HEK293 (cell line): Measurements from ENCODE around the gene GJC2.

Experiments
- CTCF ChIA-PET: fragments of 350-600 bp; formaldehyde crosslinking; extraction: SDS; loops from one replicate; lab custom pipeline; 2021; ENCODE audit warnings: antibody characterized with exemption; lab: Yijun Ruan, JAX
- POLR2A ChIA-PET: fragments of 300-600 bp; formaldehyde crosslinking; extraction: SDS; loops from one replicate; lab custom pipeline; 2020; ENCODE audit warnings: antibody characterized with exemption, inconsistent platforms; lab: Yijun Ruan, JAX
- H3K27ac ChIP-seq: fragments of 200-500 bp; sonication (Bioruptor generic); 2 replicates; pipeline ENCODE4 v1.5.1; 2014; ENCODE audit warnings: low read depth, low read length, control low read depth, inconsistent platforms; ENCODE audit errors: extremely low read depth
- H3K36me3 ChIP-seq, 2 experiments: fragments of 200-500 bp in 1 of 2; sonication (Bioruptor generic) in 1 of 2; 1 replicate in 1 of 2; 2 replicates in 1 of 2; pipeline ENCODE4 v1.5.1; 2014 to 2017; ENCODE audit warnings: inconsistent platforms in 2 of 2, low read length in 2 of 2; ENCODE audit not compliant: control insufficient read depth in 2 of 2, insufficient read depth in 1 of 2
- H3K4me1 ChIP-seq: fragments of 200-500 bp; sonication (Bioruptor generic); 2 replicates; pipeline ENCODE4 v1.5.1; 2014; ENCODE audit warnings: mild to moderate bottlenecking, low read length, inconsistent platforms; ENCODE audit not compliant: control insufficient read depth, insufficient read depth
- H3K4me3 ChIP-seq: 2 replicates; pipeline ENCODE4 v1.5.1; 2011; ENCODE audit warnings: low read depth, mild to moderate bottlenecking, control low read depth, low read length, moderate library complexity
- H3K9me3 ChIP-seq: fragments of 200-500 bp; sonication (Bioruptor generic); 2 replicates; pipeline ENCODE4 v1.5.1; 2014; ENCODE audit warnings: low read depth, low read length, inconsistent platforms; ENCODE audit not compliant: control insufficient read depth, insufficient read depth
- BCL11B ChIP-seq: fragments of 450-650 bp; formaldehyde crosslinking; IDR thresholded peaks from 2 replicates; pipeline ENCODE4 v1.5.1; 2016; ENCODE audit warnings: low read depth, missing biosample characterization, missing genetic modification characterization
- GLI4 ChIP-seq: fragments of 450-650 bp; formaldehyde crosslinking; IDR thresholded peaks from 2 replicates; pipeline ENCODE4 v1.5.1; 2016; ENCODE audit warnings: missing biosample characterization, missing genetic modification characterization
- GLIS1 ChIP-seq: fragments of 450-650 bp; formaldehyde crosslinking; IDR thresholded peaks from 2 replicates; pipeline ENCODE4 v1.5.1; 2016; ENCODE audit warnings: missing biosample characterization, missing genetic modification characterization
- GLIS2 ChIP-seq: fragments of 450-650 bp; formaldehyde crosslinking; IDR thresholded peaks from 2 replicates; pipeline ENCODE4 v1.5.1; 2016; ENCODE audit warnings: missing biosample characterization, missing genetic modification characterization
- KLF1 ChIP-seq: fragments of 450-650 bp; formaldehyde crosslinking; IDR thresholded peaks from 2 replicates; pipeline ENCODE4 v1.5.1; 2016; ENCODE audit warnings: missing biosample characterization, missing genetic modification characterization
- ZBTB1 ChIP-seq: fragments of 450-650 bp; formaldehyde crosslinking; IDR thresholded peaks from 2 replicates; pipeline ENCODE4 v1.5.1; 2016; ENCODE audit warnings: missing biosample characterization, missing genetic modification characterization
- ZBTB21 ChIP-seq: fragments of 450-650 bp; formaldehyde crosslinking; IDR thresholded peaks from 2 replicates; pipeline ENCODE4 v1.5.1; 2017; ENCODE audit warnings: missing biosample characterization, missing genetic modification characterization
- ZBTB48 ChIP-seq: fragments of 450-650 bp; formaldehyde crosslinking; IDR thresholded peaks from 2 replicates; pipeline ENCODE4 v1.5.1; 2016; ENCODE audit warnings: missing biosample characterization, missing genetic modification characterization
- ZEB2 ChIP-seq: fragments of 450-650 bp; formaldehyde crosslinking; IDR thresholded peaks from 2 replicates; pipeline ENCODE4 v1.5.1; 2016; ENCODE audit warnings: missing biosample characterization, missing genetic modification characterization
- ZNF211 ChIP-seq: fragments of 450-650 bp; formaldehyde crosslinking; IDR thresholded peaks from 2 replicates; pipeline ENCODE4 v1.5.1; 2016; ENCODE audit warnings: low read depth, missing biosample characterization, missing genetic modification characterization
- ZNF341 ChIP-seq: fragments of 450-650 bp; formaldehyde crosslinking; IDR thresholded peaks from 2 replicates; pipeline ENCODE4; 2016; ENCODE audit warnings: low read depth, missing biosample characterization, missing genetic modification characterization
- ZNF677 ChIP-seq: fragments of 450-650 bp; IDR thresholded peaks from 2 replicates; pipeline ENCODE4 v1.5.0; 2018; ENCODE audit warnings: missing biosample characterization, mild to moderate bottlenecking, missing genetic modification characterization, moderate library complexity
- ZNF701 ChIP-seq: fragments of 450-650 bp; formaldehyde crosslinking; IDR thresholded peaks from 2 replicates; pipeline ENCODE4 v1.5.1; 2016; ENCODE audit warnings: missing biosample characterization, missing genetic modification characterization
- ZNF830 ChIP-seq: fragments of 450-650 bp; IDR thresholded peaks from 2 replicates; pipeline ENCODE4 v1.5.0; 2018; ENCODE audit warnings: missing biosample characterization, missing genetic modification characterization, low read depth, mild to moderate bottlenecking, moderate library complexity
- ZSCAN23 ChIP-seq: fragments of 450-650 bp; formaldehyde crosslinking; IDR thresholded peaks from 2 replicates; pipeline ENCODE4 v1.5.1; 2016; ENCODE audit warnings: missing biosample characterization, missing genetic modification characterization
- TF ChIP-seq, protein P1 (sequence below): fragments of 450-650 bp; formaldehyde crosslinking; IDR thresholded peaks from 2 replicates; pipeline ENCODE4 v1.5.1; 2017; ENCODE audit warnings: missing biosample characterization, missing genetic modification characterization
- TF ChIP-seq, protein P2 (sequence below): fragments of 450-650 bp; formaldehyde crosslinking; IDR thresholded peaks from 2 replicates; pipeline ENCODE4 v1.5.1; 2016; ENCODE audit warnings: missing biosample characterization, missing genetic modification characterization

The GJC2 gene

DNA sequence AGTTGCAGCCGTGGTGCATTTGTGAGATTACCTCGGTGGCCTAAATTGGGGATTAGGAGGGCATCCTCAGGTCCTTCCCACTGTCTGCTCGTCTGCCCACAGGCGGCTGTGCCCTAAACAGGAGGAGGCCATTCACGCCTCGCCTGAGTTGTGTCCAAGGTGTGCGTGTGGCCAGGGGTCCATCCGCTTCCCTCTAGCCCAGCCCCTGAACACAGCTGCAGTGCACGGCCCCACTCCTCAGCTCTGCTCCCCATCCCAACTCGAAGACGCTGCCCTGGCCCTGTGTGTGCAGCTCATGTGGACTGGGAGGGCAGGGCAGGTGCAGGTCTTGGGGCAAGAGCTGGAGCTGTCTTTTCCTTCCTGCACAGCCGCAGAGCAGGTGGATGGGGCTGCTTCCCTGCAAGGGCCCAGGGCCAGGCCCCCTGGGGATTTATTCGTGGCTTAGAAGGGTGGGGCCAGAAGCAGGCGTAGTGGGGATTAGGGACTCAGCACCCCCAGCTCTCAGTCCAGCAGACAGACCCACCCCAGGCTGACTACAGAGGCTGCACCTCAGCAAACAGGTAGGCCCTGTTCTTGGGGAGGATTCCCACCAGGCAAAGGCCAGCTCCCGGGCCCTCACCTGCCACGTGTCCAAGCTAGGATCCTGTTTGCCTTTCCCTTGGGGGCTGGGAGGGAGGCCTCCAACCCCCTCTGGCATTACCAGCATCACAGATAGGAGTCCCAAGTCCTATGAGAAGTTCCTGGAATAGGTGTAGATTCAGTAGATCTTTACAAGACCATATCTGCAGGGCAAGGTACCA lies 5.3 kb upstream of the GJC2 start:
- Histone ChIP-seq H3K36me3 (peaks cover 0 to 54% of the 10 kb centered on the region in 2 experiments; a peak in 1 of 3 replicates), H3K4me1 (peaks cover 13% of the 10 kb centered on the region), H3K9me3 (no peaks in the 10 kb centered on the region), H3K4me3 (no peak overlapping the region), H3K27ac (0 out of 2 replicates have a peak overlapping the region, but pooled peaks have one; percentile 2)
- CTCF ChIA-PET: interaction anchor here (1.1 to 1.9 kb wide), 2 partner anchors 13 to 21 kb away, joined by 4 to 8 read pairs; partner anchors contain the start of gene IBA57
- POLR2A ChIA-PET: interaction anchor here (3.7 kb wide), 1 partner anchor 20 kb away, joined by 22 read pairs; the partner anchor contains the start of gene IBA57
- TF ChIP-seq GLI4 (tag by site-specific recombination) (no peak), GLIS2 (tag by site-specific recombination) (0 out of 2 replicates have a peak, but pooled peaks have one; percentile 3), ZBTB21 (no peak), GLIS1 (peak; percentile 28; the same call in 1 of the 2 replicates), KLF1 (tag by site-specific recombination) (peak; percentile 38), ZBTB48 (tag by site-specific recombination) (0 out of 2 replicates have a peak, but pooled peaks have one; percentile 6)

DNA sequence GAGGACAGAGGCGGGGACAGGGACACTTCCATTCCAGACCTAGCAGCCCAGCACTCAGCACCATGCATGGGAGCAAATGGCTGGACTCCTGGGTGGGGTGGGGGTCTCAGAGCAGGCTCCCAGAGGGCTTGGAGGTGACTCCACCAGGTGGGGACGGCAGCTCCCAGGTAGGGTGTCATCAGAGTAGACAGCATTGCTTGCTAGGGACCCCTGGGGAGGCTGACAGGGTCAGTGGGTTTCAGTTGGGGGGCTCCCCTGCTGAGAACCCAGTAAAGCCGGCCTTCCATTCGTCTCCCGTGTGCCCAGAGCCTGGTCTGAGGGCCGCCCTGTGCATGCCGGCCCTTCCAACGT lies 4.8 kb upstream of the GJC2 start:
- Histone ChIP-seq H3K4me1 (peaks cover 13% of the 10 kb centered on the region), H3K4me3 (no peak overlapping the region), H3K36me3 (peaks cover 0 to 54% of the 10 kb centered on the region in 2 experiments; a peak in 1 of 3 replicates), H3K9me3 (no peaks in the 10 kb centered on the region), H3K27ac (no peak overlapping the region)
- ChIA-PET POLR2A (interaction anchor here (3.7 kb wide), 1 partner anchor 19 kb away, joined by 22 read pairs; the partner anchor contains the start of gene IBA57), CTCF (interaction anchor here (1.9 kb wide), 1 partner anchor 20 kb away, joined by 8 read pairs; the partner anchor contains the start of gene IBA57)
- TF ChIP-seq GLIS2 (tag by site-specific recombination) (0 out of 2 replicates have a peak, but pooled peaks have one; percentile 29), ZNF677 (tag by site-specific recombination) (0 out of 2 replicates have a peak, but pooled peaks have one; percentile 6)
- TF ChIP-seq, protein P1, sequence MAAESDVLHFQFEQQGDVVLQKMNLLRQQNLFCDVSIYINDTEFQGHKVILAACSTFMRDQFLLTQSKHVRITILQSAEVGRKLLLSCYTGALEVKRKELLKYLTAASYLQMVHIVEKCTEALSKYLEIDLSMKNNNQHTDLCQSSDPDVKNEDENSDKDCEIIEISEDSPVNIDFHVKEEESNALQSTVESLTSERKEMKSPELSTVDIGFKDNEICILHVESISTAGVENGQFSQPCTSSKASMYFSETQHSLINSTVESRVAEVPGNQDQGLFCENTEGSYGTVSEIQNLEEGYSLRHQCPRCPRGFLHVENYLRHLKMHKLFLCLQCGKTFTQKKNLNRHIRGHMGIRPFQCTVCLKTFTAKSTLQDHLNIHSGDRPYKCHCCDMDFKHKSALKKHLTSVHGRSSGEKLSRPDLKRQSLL (tag by site-specific recombination): no peak

DNA sequence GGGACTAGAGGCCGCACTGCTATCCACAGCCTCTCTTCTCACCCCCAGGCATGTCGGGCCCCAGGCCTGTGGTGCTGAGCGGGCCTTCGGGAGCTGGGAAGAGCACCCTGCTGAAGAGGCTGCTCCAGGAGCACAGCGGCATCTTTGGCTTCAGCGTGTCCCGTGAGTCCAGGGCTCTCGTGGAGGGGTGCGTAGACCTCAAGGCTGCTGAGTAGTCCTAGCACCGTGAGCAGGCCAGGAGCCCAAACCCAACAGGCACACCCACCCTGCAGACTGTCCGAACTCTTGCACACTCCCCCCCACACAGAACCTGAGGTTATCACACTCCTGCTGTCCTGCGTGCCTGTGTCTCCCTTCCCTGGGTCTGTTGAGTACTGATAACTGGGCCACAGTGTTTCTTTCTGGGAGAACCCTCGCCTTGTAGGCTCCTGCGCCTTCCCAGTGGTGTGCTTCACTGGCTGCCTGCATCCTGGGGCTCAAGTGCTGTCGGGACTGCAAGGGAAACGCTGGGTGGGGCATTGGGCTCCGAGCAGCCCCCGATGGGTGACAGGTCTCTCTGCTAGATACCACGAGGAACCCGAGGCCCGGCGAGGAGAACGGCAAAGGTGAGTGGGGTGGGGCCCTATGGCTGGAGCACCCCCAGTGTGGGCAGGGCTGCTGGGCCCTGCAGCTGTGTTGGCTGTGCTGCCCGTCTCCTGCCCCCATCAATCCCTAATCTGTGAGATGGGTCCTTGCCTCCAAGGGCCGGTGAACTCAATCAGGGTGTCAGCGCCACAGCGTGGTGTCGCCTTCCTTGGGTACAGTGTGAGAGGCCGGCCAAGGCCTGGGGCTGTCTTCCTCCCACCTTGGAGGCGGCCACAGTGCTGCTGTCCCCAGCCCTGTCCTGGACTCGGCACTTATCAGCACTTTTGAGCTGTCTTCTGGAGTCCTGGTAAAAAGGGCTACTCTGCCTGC lies 4.0 kb upstream of the GJC2 start:
- Histone ChIP-seq H3K36me3 (peaks cover 0 to 54% of the 10 kb centered on the region in 2 experiments; a peak in 1 of 3 replicates), H3K9me3 (no peaks in the 10 kb centered on the region), H3K4me1 (peaks cover 13% of the 10 kb centered on the region), H3K27ac (no peak overlapping the region), H3K4me3 (no peak overlapping the region)
- POLR2A ChIA-PET: no interaction called here
- CTCF ChIA-PET: interaction anchor here (1.9 kb wide), 1 partner anchor 19 kb away, joined by 8 read pairs; the partner anchor contains the start of gene IBA57
- TF ChIP-seq ZSCAN23 (no peak), ZNF830 (tag by site-specific recombination) (no peak), ZNF211 (no peak), BCL11B (no peak)
- TF ChIP-seq, all 188 proteins: peak for 0

DNA sequence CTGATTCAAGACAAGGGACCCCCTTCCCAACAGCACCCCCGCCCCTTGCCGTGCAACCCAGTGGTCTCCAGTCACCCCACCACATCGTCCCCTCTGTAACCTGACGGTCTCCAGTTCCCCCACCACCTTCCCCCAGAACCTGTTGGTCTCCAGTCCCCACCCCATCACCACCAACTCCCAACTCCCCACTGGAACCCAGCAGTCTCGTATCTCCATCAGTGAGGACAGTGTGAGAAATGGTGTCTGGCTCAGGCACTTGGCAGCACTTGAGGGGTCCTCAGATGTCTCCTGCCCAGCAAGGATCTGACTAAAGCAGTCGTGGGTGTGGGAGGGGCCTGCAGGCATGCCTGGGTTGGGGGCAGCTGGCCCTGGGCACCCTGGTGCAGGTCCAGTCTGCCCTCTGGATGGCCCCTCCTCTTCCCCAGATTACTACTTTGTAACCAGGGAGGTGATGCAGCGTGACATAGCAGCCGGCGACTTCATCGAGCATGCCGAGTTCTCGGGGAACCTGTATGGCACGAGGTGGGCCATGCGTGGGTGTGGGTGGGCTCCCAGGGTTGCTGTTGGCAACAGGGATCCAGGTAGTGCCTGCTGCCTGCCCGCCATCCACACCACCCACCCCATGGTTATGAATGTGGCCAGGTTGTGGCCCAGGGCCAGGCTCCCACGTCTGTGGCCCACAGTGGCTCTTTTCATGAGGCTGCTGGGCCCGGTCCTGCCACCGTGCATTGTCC lies 3.1 kb upstream of the GJC2 start:
- ChIA-PET POLR2A (no interaction called here), CTCF (no interaction called here)
- H3K9me3 ChIP-seq: no peaks in the 10 kb centered on the region
- no peak overlapping the region for H3K27ac ChIP-seq
- peaks cover 5% of the 10 kb centered on the region; the same call in 1 of the 2 replicates for H3K4me1 ChIP-seq
- H3K4me3 ChIP-seq: no peak overlapping the region
- H3K36me3 ChIP-seq: peaks cover 0 to 51% of the 10 kb centered on the region in 2 experiments; a peak in 1 of 3 replicates
- TF ChIP-seq ZNF341 (tag by site-specific recombination): no peak
- no peak for TF ChIP-seq ZBTB1 (tag by site-specific recombination)
- no peak for TF ChIP-seq ZNF701
- TF ChIP-seq ZEB2 (tag by site-specific recombination): no peak
- TF ChIP-seq, protein P2, sequence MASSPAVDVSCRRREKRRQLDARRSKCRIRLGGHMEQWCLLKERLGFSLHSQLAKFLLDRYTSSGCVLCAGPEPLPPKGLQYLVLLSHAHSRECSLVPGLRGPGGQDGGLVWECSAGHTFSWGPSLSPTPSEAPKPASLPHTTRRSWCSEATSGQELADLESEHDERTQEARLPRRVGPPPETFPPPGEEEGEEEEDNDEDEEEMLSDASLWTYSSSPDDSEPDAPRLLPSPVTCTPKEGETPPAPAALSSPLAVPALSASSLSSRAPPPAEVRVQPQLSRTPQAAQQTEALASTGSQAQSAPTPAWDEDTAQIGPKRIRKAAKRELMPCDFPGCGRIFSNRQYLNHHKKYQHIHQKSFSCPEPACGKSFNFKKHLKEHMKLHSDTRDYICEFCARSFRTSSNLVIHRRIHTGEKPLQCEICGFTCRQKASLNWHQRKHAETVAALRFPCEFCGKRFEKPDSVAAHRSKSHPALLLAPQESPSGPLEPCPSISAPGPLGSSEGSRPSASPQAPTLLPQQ (tag by site-specific recombination): no peak
